HG02678 (cell line): ENCODE measurements around the gene CCNE1.

Experiments used
- ATAC-seq: cut with Tn5 transposase; IDR thresholded peaks from one replicate; pipeline ENCODE4 v1.9.1; 2021; ENCODE audit warnings: mild to moderate bottlenecking, moderate library complexity; ENCODE audit not compliant: unreplicated experiment

Gene CCNE1

GRCh38 chr19:29841559-29842367 lies 30.0 kb downstream of the CCNE1 start:
- ATAC-seq: no peak

- ATAC-seq: no peak
These were observed 30.8 kb downstream of the CCNE1 start for GRCh38 chr19:29842471-29843179.

GRCh38 chr19:29843180-29844051 lies 31.6 kb downstream of the CCNE1 start:
- no peak for ATAC-seq

GRCh38 chr19:29844891-29845573 lies 33.2 kb downstream of the CCNE1 start:
- ATAC-seq: peak; percentile 74

- no peak for ATAC-seq
These were observed 33.9 kb downstream of the CCNE1 start for GRCh38 chr19:29845574-29846176.

- ATAC-seq: no peak
These were observed 37.4 kb downstream of the CCNE1 start for GRCh38 chr19:29849208-29849607.

- ATAC-seq: no peak
These were observed 38.7 kb downstream of the CCNE1 start for GRCh38 chr19:29850482-29850881.

- ATAC-seq: peak; percentile 71
These were observed 40.2 kb downstream of the CCNE1 start for GRCh38 chr19:29851769-29852521.

GRCh38 chr19:29854033-29854432 lies 42.2 kb downstream of the CCNE1 start:
- ATAC-seq: no peak

- no peak for ATAC-seq
These were observed 43.3 kb downstream of the CCNE1 start for GRCh38 chr19:29855087-29855486.

GRCh38 chr19:29855741-29856500 lies 44.1 kb downstream of the CCNE1 start:
- no peak for ATAC-seq

- ATAC-seq: no peak
These were observed 46.3 kb downstream of the CCNE1 start for GRCh38 chr19:29858000-29858596.

- no peak for ATAC-seq
These were observed 46.8 kb downstream of the CCNE1 start for GRCh38 chr19:29858621-29859020.

GRCh38 chr19:29860492-29860891 lies 48.7 kb downstream of the CCNE1 start:
- no peak for ATAC-seq

GRCh38 chr19:29861574-29861973 lies 49.8 kb downstream of the CCNE1 start:
- no peak for ATAC-seq

- ATAC-seq: no peak
These were observed 54.2 kb downstream of the CCNE1 start for GRCh38 chr19:29866011-29866410.

GRCh38 chr19:29867984-29868383 lies 56.2 kb downstream of the CCNE1 start:
- ATAC-seq: no peak

- no peak for ATAC-seq
These were observed 59.4 kb downstream of the CCNE1 start for GRCh38 chr19:29871143-29871542.
